ENCODE measurements around the gene CHST11.

DNA sequence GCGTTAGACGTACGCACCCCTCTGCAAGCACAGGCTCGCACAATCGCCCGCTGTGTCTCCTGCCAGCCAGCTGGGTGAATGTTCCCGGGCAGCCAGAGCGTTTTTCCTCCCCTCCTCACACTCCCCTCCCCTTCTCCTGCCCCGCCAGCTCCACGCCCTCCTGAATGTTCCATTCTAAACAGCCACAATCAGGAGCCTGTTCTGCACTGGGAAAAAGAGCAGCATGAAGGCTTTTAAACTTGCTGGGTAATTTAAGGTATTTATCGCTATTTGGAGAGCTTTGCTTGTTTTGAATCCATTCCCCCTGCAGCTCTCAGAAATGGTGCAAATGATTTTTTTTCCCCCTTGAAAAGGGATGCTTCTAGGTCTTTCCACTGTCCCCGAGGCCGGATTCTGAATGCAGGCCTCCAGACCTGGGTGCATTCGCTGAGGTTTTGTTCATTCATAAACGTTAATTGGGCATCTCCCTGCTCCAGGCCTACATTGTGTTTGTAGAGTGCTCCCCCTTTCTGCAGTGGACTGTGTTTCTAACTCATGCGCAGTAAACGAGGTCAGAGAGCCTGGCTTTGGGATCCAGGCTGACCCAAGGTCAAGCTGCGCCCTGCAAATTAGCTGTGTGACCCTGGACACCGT lies 212.5 kb downstream of the CHST11 start:
- TF ChIP-seq, protein P1, sequence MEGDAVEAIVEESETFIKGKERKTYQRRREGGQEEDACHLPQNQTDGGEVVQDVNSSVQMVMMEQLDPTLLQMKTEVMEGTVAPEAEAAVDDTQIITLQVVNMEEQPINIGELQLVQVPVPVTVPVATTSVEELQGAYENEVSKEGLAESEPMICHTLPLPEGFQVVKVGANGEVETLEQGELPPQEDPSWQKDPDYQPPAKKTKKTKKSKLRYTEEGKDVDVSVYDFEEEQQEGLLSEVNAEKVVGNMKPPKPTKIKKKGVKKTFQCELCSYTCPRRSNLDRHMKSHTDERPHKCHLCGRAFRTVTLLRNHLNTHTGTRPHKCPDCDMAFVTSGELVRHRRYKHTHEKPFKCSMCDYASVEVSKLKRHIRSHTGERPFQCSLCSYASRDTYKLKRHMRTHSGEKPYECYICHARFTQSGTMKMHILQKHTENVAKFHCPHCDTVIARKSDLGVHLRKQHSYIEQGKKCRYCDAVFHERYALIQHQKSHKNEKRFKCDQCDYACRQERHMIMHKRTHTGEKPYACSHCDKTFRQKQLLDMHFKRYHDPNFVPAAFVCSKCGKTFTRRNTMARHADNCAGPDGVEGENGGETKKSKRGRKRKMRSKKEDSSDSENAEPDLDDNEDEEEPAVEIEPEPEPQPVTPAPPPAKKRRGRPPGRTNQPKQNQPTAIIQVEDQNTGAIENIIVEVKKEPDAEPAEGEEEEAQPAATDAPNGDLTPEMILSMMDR (conservative IDR thresholded peaks at IDR 0.05; ENCODE audit: low read depth, low read length), result peak; percentile 25
- TF ChIP-seq EZH2 (IDR thresholded peaks at IDR 0.05; ENCODE audit: borderline replicate concordance, low read depth, low read length, poor library complexity, severe bottlenecking), result no peak

All from A673 (cell line).